Right forelimb (tissue), 1 donor: Measurements from ENCODE around the gene BPI.
"Not testable (repeated sequence)": the region's sequence is repeated elsewhere in the genome, so short reads cannot be mapped to it uniquely, and the experiment has no call there.

Source experiments
- DNase-seq: peaks from one replicate; pipeline ENCODE4 v3.0.0-alpha.2; 2018

Gene BPI

DNA sequence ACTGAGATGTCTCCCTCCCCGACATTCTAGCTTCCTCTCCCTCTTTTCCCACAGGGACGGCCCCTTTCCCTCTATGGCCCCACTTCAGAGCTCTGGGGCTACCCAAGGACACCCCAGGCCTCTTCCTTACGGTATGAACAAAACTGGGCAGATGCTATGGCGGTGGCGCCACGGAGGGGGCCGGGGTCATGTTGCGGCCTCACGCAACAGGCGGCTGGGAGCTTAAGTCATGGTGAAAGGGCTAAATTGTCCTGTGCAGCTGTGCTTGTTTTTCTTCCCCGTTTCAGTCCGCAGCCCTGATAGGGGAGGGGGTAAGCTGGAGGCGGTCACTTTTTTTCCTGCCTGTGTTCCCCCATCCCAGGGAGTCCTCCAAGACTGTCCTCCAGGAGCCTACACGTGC is 25.8 kb upstream of the BPI start:
- DNase-seq, result peak; percentile 62

DNA sequence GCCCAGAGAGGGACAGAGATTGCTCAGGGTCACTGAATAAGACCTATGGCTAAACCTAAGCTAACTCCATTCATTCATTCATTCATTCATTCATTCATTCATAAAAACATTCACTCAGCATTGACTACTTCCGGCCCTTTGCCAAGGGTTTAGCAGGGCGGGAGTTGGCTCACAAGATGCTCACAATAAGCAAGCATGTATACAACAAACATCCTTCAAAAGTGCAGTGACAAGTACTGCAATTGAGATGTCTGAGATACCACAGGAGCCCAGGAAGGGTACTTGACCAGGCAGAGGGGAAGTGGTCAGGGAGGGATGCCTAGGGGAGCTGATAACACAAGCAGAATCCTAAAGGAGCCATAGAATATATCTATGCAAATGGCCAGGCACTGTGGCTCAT is 25.2 kb upstream of the BPI start:
- DNase-seq, result peak; percentile 20

DNA sequence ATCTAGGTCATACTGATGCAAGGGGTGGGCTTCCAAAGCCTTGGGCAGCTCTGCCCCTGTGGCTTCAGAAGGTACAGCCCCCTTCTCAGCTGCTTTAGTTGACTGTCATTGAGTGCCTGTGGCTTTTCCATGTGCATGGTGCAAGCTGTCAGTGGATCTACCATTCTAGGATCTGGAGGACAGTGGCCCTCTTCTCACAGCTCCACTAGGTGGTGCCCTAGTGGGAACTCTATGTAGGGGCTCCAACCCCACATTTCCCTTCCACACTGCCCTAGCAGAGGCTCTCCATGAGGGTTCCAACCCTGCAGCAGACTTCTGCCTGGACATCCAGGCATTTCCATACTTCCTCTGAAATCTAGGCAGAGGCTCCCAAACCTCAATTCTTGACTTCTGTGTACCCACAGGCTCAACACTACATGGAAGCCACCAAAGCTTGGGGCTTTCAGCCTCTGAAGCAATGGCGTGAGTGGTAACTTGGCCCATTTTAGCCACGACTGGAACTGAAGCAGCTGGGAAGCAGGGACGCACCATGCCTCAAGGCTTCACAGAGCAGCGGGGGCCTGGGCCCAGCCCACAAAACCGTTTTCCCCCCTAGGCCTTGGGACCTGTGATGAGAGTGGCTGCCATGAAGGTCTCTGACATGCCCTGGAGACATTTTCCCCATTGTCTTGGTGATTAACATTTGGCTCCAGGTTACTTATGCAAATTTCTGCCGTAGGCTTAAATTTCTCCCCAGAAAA is 22.6 kb upstream of the BPI start:
- peak; percentile 23 for DNase-seq

DNA sequence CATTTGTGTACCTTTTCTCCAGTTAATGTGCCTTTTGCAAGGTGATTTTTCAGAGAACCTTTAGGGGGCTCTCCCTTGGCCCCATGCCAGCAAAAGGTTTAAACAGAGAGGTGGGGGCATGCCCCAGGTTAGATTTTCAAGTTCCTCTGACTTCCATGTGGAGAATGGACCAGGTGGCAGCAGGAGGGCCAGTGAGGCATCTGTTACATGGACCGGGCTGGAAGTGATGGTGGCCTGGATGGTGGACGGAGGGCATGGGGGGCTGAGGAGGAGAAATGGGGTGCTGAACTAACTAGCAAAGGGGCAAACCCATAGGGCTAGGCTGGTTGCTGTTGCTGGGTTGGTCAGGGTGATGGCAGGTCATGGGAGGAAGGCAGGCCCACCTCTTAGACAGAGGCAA is 20.7 kb upstream of the BPI start:
- DNase-seq, result no peak

DNA sequence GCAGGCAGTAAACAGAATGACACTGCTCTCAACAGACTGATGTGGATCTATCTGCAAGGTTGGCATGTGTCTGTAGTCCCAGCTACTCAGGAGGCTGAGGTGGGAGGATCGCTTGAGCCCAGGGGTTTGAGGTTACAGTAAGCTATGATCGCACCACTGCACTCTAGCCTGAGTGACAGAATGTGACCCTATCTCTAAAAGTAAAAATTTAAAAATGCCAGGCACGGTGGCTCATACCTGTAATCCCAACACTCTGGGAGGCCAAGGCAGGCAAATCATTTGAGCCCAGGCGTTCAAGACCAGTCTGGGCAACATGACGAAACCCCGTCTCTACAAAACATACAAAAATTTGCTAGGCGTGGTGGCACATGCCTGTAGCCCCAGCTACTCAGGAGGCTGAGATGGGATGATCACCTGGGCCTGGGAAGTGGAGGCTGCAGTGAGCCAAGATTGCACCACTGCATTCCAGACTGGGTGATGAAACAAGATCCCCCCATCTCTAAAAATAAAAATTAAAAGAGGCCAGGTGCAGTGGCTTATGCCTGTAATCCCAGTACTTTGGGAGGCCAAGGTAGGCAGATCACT is 19.8 kb upstream of the BPI start:
- not testable (repeated sequence) for DNase-seq

DNA sequence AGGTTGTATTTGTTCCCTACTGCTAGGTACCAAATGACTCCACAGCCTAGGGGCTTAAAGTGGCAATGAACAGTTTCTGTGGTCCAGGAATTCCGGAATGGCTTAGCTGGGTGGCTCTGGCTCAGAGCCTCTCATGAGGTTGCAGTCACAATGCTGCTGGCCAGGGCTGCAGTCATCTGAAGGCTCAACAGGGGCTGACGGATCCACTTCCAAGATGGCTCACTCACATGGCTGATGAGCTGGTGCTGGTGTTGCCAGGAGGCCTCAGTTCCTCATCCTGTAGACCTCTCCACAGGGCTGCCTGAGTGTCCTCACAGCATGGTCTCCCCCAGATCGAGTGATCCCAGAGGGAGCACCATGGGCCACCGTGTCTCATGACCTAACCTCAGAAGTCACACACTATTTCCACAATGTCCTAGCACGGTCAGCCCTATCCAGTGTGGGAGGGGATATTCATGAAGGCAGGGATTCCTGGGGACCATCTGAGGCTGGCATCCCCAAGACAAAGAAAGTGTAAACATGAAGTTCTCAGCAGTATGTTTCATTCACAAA is 19.0 kb upstream of the BPI start:
- no peak for DNase-seq

DNA sequence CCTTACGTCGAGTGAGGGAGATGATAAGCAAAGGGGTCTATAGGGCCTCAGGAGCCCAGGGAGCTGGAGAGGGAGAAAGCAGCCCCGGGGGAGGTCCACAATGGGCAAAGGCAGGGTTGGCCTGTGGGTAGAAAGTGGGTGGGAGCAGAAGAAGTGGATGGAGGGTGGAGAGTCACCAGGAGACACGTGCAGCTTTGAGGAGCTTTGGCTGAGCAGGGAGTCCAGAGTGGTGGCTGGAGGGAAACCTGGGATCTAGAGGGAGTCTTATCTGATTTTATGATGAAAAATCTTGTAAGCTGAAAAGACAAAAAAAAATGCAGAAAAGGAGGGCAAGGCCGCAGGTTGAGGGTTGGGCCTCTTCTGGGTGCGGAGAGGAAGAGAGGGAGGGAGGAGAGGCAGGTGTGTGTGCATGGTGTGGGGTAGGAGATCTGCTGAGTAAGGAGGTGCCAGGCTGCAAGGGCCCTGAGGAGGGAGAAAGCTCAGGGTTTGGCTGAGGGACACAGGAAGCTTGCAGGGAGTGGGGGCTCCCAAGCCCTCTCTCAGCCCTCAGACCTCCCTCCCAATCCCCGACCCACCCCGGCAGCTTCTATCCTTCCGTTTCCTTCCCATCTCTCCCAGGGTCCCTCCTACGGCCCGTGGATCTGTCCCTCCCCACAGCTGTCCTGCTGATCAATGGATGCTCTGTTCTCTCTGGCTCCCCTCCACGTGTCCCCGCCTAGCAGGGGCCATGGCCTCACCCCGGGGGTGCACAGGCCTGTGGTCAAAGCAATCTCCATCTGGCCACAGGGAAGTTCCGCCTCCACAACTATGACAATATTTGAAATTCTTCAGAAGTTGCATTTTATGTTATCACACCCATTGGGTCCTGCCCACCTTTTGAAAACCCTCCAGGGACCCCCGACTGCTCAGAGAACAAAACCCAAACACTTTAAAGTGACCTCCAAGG is 17.1 kb upstream of the BPI start:
- no peak for DNase-seq

DNA sequence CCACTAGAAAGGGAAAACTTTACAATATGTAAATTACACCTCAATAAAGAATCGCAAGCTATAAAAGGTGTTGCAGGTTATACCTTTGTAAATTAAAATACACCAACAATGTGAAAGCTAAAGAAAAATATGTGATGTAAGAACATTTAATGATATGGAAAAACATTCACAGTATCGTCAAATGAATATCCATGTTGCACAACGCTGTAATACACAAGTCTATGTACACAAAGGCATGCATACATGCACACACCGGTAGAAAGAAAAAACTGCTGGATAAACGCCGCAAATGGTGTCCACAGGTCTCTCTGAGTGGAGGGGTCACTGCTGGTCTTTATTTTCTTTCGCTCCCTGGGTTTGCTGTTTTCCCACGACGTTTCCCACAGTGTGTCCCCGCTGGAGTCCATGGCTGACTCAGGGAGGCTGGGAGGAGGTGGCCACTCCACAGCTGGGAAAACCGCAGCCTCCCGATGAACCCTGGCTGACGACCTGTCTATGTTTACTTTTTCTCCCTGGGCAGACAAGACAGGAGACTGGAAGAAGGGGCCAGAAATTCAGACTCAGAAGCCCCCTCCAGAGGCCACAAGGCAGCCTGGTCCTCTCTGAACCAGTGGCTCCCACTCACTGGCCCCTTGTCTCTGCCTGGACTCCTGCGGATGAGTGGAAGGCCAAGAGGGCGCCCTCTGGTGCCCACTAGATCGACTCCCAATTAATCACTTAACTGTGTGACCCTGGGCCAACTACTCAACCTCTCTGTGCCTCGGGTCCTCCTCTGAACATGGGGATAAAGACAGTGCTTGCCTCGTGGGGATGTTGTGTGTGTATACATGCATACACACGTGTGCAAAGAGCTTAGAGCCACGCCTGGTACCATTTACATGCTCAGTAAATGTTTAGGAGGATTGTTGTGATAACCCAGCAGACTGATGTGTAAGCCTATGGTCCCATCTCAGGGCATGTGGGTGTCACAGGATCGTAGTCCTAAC is 12.8 kb upstream of the BPI start:
- DNase-seq, result no peak

DNA sequence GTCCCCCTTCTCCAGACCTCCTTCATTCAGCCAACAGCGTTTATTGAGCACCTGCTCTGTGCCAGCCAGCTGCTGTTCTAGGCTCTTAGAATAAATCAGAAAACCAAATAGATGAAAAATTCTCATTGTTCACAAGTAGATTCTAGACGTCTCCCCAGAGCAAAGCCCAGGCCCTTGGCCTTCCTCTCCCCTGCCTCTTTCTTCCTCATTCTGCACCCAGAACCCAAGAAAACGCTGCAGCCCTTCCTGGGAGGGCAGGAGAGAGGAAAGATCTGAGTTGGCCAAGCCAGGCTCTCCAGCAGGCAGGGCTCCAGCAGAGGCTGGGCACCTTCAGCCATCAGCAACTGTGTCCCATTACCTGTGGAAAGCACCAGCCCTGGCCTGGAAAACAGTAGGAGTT is 12.0 kb upstream of the BPI start:
- DNase-seq, result no peak

DNA sequence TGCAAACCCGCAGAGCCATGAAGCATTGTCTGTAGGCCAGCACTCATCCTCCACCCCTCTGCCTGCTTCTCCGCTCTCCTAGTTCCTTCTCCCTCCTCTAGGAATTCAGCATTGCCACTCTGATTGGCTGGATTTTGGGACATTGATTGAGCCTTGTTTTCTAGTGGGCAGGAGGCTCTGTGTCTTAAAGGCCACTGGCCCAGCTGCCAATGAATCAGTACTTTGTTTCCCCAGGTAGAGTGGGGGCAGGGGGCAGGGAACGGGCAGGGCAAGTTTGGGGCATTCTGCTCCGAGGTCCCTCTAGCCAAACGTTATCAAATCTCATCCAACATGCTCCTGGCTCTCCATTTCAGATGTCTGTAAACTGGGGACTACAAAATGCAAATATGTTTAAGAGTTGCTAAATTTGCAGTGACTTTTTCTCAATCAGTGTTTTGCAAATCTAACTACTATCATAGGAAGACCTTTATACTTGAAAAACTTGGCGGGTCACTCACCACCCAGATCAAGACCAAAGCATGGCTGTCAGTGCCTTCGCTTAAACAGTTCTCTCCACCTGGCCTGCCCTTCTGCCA is 10.4 kb upstream of the BPI start:
- no peak for DNase-seq

DNA sequence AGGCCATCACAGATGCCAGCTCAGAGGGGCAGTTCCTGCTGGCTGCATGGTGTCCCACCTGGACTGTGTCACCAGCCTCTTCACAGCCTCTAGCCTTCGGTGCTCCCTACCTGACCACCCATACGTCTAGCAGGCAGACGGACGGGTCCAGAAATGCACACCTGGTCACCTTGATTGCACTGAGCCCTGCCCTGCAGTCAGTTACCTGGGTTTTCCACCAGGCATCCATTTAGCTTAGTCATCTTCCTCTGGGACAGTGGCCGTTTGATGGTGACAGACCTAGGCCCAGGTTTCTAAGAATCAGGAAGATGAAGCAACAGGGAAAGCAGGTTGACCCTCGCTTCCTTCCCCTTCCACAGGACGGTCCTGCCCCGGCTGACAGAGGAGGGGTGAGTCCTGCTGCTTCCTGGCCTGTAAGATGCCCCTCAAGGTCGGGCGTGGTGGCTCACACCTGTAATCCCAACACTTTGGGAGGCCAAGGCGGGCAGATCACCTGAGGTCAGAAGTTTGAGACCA is 9.8 kb upstream of the BPI start:
- DNase-seq, result no peak

DNA sequence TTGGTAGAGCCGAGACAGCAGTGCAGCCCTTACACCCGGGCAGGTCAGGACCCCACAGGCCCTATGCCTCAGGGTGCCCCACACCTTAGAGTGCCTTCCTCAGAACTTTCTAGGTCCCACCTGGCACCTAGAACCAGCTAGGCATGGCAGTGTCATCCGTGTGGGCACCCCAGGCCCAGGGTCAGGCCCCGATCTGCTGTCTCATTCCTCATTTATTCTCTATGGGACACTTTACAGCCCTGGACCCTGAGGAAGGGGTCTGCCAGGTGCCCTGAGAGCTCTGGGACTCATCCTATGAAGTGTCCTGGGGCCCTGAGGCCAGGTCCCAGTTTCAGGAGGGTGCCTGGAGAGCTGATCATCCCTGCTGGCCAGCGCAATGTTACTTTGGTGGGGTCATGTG is 8.1 kb upstream of the BPI start:
- DNase-seq, result no peak

DNA sequence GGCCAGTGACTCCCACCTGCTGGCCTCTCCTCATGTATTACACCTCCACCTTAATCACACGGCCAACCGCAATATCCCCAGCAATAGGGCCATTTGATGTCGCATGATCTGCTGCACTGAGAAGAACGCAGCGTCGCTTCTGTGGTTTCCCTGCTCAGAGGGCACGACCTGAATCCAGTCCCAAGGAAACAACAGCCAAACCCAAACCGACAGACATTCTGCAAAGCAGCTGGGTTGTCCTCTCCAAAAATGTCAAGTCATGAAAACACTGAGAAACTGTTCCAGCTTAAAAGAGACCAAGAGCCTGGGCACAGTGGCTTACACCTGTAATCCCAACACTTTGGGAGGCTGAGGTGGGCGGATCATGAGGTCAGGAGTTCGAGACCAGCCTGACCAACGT is 7.5 kb upstream of the BPI start:
- DNase-seq, result no peak

DNA sequence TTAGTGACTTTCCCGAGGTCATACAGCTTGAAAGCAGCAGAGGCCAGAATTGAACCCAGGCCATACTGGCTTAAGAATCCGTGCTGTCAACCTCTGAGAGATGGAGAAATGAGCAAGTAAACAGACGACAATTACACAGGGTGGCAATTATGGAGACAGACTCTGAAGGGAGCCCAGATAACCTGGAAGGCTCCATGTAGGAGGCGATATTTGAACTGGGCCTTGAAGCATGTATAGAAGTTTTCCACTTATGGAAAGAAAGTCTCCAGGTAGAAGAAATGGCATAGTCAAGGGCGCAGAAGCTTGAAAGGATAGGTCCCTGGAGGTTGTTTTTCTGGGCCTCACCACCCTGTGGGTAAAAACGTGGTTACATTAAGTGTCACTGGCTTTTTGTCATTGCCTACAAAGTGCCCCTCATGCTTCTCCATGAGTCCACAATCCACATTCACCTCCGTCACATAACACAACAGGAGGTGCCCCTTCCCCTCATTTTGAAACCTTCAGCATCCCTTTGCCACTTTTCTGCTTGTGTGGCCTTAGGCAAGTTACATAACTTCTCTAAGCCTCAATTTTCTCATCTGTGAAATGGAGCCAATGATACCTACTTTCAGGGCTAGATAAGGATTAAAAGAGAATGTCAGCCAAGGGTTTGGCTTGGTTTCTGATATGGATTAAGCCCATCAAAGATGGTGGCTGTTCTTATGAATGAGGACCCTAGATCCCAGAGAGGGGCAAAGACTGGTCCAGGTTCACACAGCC is 5.9 kb upstream of the BPI start:
- no peak for DNase-seq

DNA sequence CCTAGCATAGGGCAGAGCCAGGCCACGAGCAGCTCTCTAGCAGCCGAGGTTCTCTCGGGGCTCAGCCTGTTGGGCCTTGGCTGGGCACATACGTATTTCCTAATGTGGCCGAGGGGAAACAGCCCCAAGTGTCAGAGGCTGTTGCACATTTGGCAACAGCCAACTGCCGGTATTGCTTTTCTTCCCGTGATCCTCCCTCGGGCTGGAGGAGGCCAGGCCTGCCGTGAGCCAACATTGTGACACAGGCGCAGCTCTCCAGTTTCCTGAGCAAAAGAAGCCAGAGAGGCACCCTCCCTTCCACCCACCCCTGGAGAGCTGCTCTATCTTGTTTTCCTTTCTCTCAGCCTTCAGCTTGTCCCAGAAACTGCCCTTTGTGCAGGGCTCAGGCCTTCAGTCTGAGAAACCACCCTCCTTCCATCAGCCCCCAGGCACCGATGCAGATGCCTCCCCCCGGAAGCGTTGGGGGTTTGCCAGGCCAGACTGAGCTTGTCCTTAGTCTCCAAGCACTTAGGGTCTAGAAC is 5.1 kb upstream of the BPI start:
- peak; percentile 60 for DNase-seq

DNA sequence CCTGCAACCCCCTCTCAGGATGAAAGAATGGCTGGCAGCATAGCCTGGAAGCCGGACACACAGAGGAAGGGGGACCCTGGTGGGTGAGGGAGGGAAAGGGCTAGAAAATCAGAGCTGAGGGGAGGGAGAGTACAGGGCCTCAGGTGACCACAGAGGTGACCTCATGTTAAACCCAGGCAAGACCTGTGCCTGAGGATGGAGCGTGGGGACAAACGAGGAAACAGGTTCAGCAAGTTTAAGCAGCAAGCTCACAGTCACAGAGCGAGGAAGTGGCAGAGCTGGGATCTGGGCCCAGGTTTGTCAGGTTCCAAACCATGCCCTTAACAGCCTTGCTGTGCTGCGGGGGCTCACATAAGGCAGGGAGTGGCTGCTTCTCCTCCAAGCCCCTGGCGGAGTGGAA is 4.0 kb upstream of the BPI start:
- DNase-seq, result no peak

DNA sequence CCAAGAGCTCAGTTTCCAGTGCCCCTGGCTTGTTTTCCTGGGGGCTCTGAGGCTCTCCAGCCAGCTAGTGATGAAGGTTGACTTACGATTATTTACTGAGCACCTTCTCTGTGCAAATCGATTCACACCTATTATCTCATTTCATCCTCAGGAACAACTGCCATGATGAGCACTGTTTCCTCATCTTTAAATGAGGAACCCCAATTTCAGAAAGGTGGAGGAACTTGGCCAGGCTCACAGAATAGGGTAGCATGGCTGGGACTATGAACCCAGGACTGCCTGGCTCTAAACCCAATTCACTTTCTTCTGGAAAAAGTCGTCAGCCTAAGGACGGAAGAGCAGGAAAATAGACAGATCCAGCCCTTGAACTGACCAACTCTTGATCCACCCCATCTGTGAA is 3.5 kb upstream of the BPI start:
- no peak for DNase-seq

DNA sequence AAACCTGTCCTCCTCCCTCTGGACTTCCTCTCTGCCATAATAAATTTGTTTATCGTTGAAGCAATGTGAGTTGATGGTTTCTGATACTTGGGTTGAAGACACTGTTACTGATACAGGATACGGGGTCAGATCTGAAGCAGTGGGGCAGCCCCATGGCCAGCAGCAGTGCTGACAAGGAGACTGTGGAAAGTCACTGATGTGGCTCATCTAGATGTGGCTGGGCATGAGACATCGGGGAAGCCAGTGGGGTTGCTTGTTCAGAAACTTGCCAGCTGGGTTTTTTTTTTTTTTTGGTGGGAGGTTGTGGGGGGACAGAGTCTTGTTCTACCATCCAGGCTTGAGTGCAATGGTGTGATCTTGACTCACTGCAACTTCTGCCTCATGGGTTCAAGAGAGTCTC is 2.6 kb upstream of the BPI start:
- no peak for DNase-seq

DNA sequence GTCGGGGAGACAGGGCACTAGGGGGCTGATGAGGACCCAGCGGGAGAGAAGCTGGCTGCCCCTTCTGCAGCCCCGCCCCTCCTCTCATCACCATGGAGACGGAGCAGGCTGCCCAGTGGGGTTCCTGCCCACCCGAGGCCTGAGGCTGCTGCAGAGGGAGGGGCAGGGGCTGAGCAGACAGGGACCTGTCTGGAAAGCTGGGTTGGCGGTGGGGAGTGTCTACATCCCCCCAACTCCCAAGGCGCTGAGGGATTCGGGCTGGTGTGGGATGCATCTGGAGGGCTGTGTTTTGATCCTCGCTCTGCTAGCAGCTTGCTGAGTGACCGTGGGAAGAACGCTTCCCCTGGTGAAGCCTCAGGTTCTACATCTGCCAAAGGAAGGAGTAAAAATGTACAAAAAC is 1.2 kb upstream of the BPI start:
- peak; percentile 59 for DNase-seq

DNA sequence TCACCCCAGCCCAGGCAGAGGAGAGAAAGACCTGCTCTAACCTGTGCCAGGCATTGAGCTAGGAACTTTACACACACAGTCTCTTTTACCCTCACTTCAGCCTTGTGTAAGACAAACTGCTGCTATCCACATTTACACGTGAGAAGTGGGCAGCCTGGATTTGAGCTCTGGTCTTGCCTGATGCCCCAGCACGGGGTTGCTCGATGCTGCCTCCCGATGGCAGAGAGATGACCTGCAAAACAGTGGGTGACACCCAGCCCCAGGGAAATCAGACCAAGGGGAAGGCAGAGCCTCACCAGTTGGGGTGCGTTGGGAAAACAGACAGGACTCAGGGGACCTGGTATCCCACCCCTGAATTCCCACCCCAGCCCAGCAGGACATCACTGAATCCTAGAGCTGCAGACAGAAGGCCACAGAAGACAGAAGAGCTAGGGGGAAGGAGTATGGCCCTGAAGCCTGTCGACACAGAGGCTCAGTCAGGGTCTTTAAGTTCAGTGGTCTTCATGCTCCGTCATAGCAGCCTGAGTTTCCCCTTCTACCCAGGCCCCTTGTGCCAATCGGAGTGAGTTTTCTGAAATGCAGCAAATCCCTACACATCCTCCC is 990 bp downstream of the BPI start:
- DNase-seq, result no peak
